Liver (tissue), 9 donors: ENCODE measurements around the gene ZNF334. TPM values are rescaled to one million over a fixed set of nuclear protein-coding genes. Genes with fewer than 3 reads are reported as not detected.

ENCODE experiments used
- DNase-seq: peaks from one replicate; pipeline ENCODE4 v3.0.0-alpha.2; 2017; ENCODE audit warnings: low spot score
- H3K27ac ChIP-seq, 2 donors: one replicate each; pipeline ENCODE4 v1.7.0; 2013; ENCODE audit warnings: inconsistent platforms in 2 of 2, low read length in 2 of 2, control low read depth in 1 of 2, low read depth in 1 of 2, mild to moderate bottlenecking in 1 of 2
- H3K27me3 ChIP-seq, 4 donors: one replicate each; pipeline versions ENCODE4 v1.6.1 to v1.7.0; 2013; ENCODE audit warnings: low read length in 3 of 4, inconsistent platforms in 1 of 4, mild to moderate bottlenecking in 1 of 4, moderate library complexity in 1 of 4; ENCODE audit not compliant: control insufficient read depth in 4 of 4, insufficient read depth in 4 of 4
- H3K36me3 ChIP-seq, 4 donors: one replicate each; pipeline versions ENCODE4 v1.6.1 to v1.7.0; 2013; ENCODE audit warnings: low read length in 3 of 4, mild to moderate bottlenecking in 3 of 4, low read depth in 1 of 4, moderate library complexity in 1 of 4; ENCODE audit not compliant: control insufficient read depth in 4 of 4, insufficient read depth in 3 of 4
- H3K4me1 ChIP-seq, 4 donors: one replicate each; pipeline versions ENCODE4 v1.6.1 to v1.7.0; 2013; ENCODE audit warnings: low read length in 3 of 4, mild to moderate bottlenecking in 3 of 4, moderate library complexity in 1 of 4; ENCODE audit not compliant: control insufficient read depth in 4 of 4, insufficient read depth in 4 of 4
- H3K4me3 ChIP-seq, 3 donors: one replicate each; pipeline versions ENCODE4 v1.6.1 to v1.7.0; 2013; ENCODE audit warnings: low read length in 3 of 3, control low read depth in 1 of 3, low read depth in 1 of 3, mild to moderate bottlenecking in 1 of 3
- H3K9ac ChIP-seq, 2 donors: one replicate each; pipeline ENCODE4 v1.7.0; 2013; ENCODE audit warnings: low read length in 2 of 2, mild to moderate bottlenecking in 2 of 2, moderate library complexity in 2 of 2, control low read depth in 1 of 2, low read depth in 1 of 2
- H3K9me3 ChIP-seq, 4 donors: one replicate each; pipeline versions ENCODE4 v1.6.1 to v1.7.0; 2013; ENCODE audit warnings: low read length in 3 of 4; ENCODE audit not compliant: control insufficient read depth in 4 of 4
- ATF3 ChIP-seq: IDR thresholded peaks from 2 replicates; pipeline ENCODE4 v1.6.1; 2016; ENCODE audit warnings: antibody characterized with exemption
- EGR1 ChIP-seq, 2 donors: IDR thresholded peaks; 2 replicates each; pipeline ENCODE4 v1.6.1; 2016 to 2018; ENCODE audit warnings: antibody characterized with exemption in 2 of 2, low read depth in 2 of 2
- FOXA1 ChIP-seq: IDR thresholded peaks from 2 replicates; pipeline ENCODE4 v1.6.1; 2016; ENCODE audit warnings: antibody characterized with exemption
- FOXA2 ChIP-seq: IDR thresholded peaks from 2 replicates; pipeline ENCODE4 v1.6.1; 2016; ENCODE audit warnings: antibody characterized with exemption
- GABPA ChIP-seq, 2 donors: IDR thresholded peaks in 1 of 2; conservative IDR thresholded peaks in 1 of 2; 2 replicates each; pipeline ENCODE4 v1.6.1; 2016; ENCODE audit warnings: antibody characterized with exemption in 2 of 2, mild to moderate bottlenecking in 1 of 2, moderate library complexity in 1 of 2
- HNF4A ChIP-seq, 2 donors: conservative IDR thresholded peaks; 2 replicates each; pipeline ENCODE4 v1.6.1; 2016; ENCODE audit warnings: antibody characterized with exemption in 2 of 2, mild to moderate bottlenecking in 2 of 2
- HNF4G ChIP-seq: IDR thresholded peaks from 2 replicates; pipeline ENCODE4 v1.6.1; 2016; ENCODE audit warnings: antibody characterized with exemption
- JUND ChIP-seq, 2 donors: IDR thresholded peaks; 2 replicates each; pipeline ENCODE4 v1.6.1; 2016; ENCODE audit warnings: antibody characterized with exemption in 2 of 2
- NR2F2 ChIP-seq: IDR thresholded peaks from 2 replicates; pipeline ENCODE4 v1.6.1; 2016; ENCODE audit warnings: antibody characterized with exemption
- RAD21 ChIP-seq, 2 donors: IDR thresholded peaks; 2 replicates each; pipeline ENCODE4 v1.6.1; 2016; ENCODE audit warnings: antibody characterized with exemption in 2 of 2, mild to moderate bottlenecking in 2 of 2
- RXRA ChIP-seq, 2 donors: IDR thresholded peaks; 2 replicates each; pipeline ENCODE4 v1.6.1; 2017 to 2018; ENCODE audit warnings: antibody characterized with exemption in 2 of 2, mild to moderate bottlenecking in 1 of 2
- SP1 ChIP-seq: IDR thresholded peaks from 2 replicates; pipeline ENCODE4 v1.6.1; 2018; ENCODE audit warnings: antibody characterized with exemption, mild to moderate bottlenecking
- TAF1 ChIP-seq: conservative IDR thresholded peaks from 2 replicates; pipeline ENCODE4 v1.6.1; 2016; ENCODE audit warnings: antibody characterized with exemption, mild to moderate bottlenecking
- WGBS: extraction: QIAGEN DNeasy Blood & Tissue Kit; methylation state at CpG from one replicate; pipeline ENCODE4 v1.1.7; 2013; 5-methylcytosine and 5-hydroxymethylcytosine counted together
- polyA plus RNA-seq, 2 donors: library from polyadenylated mRNA; stranded (reverse) in 1 of 2; unstranded in 1 of 2; fragments of 200-250 nt in 1 of 2; fragments of >200 nt in 1 of 2; fragmentation: Nextera tagmentation in 1 of 2; extraction: Ambion mirVana in 1 of 2; gene quantifications; one replicate each; pipeline versions ENCODE4 v1.2.1 to v1.2.3, GENCODE V29; 2013 to 2015
- total RNA-seq, 2 donors: library from RNA; depleted of rRNA; stranded (reverse); fragments of >200 nt; gene quantifications; one replicate each; pipeline ENCODE4 v1.2.3, GENCODE V29; 2014
- TF ChIP-seq, protein P1 (sequence below): fragments of 150-350 bp; IDR thresholded peaks from 2 replicates; pipeline ENCODE4 v1.5.1; 2017; ENCODE audit warnings: improper control_type of control experiment, low read depth, low read length; ENCODE audit not compliant: missing input control
- TF ChIP-seq, protein P2 (sequence below): IDR thresholded peaks from 2 replicates; pipeline ENCODE4 v1.6.1; 2016; ENCODE audit warnings: antibody characterized with exemption
- TF ChIP-seq, protein P3 (sequence below): IDR thresholded peaks from 2 replicates; pipeline ENCODE4 v1.6.1; 2016; ENCODE audit warnings: antibody characterized with exemption
- TF ChIP-seq, protein P4 (sequence below): IDR thresholded peaks from 2 replicates; pipeline ENCODE4 v1.6.1; 2016; ENCODE audit warnings: antibody characterized with exemption, mild to moderate bottlenecking
- donor health status: healthy.
- donor health status: healthy.
- donor health status: healthy.
- donor health status: healthy.
- donor health status: healthy.

Gene ZNF334
- total and polyA plus RNA-seq, 4 donors = 0.65 to 3.3 (median 1.2) TPM

DNA sequence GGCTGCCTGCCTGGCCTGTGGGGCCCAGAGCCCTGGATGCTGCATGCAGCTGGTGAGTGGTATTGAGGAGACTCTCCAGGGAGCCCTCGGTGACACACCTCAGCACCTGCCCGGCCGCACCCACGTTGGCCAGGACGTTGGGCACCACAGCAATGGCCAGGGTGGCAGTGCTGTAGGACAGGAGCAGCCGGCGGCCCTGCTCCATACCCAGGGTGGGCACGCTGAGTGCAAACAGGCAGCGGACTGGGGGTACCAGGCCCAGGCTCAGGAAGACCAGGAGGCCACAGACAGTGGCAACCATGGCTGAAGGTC lies 32.4 kb upstream of the ZNF334 start:
- Histone ChIP-seq H3K27me3 (no peaks in the 10 kb centered on the region), H3K27ac (no peak overlapping the region), H3K9ac (no peak overlapping the region), H3K4me1 (no peaks in the 10 kb centered on the region), H3K4me3 (no peak overlapping the region), H3K9me3 (no peaks in the 10 kb centered on the region), H3K36me3 (no peaks in the 10 kb centered on the region)
- TF ChIP-seq NR2F2 (no peak), GABPA (IDR thresholded peaks at IDR 0.05 in 1 of 2, conservative IDR thresholded peaks at IDR 0.05 in 1 of 2) (no peak), HNF4A (conservative IDR thresholded peaks at IDR 0.05) (no peak), RXRA (IDR thresholded peaks at IDR 0.05) (no peak), JUND (IDR thresholded peaks at IDR 0.05) (no peak), FOXA1 (no peak), RAD21 (IDR thresholded peaks at IDR 0.05) (no peak), SP1 (no peak), HNF4G (no peak), FOXA2 (no peak), TAF1 (no peak), ATF3 (no peak), EGR1 (IDR thresholded peaks at IDR 0.05; ENCODE audit: low read depth in 2 of 2) (no peak)
- TF ChIP-seq, protein P1, sequence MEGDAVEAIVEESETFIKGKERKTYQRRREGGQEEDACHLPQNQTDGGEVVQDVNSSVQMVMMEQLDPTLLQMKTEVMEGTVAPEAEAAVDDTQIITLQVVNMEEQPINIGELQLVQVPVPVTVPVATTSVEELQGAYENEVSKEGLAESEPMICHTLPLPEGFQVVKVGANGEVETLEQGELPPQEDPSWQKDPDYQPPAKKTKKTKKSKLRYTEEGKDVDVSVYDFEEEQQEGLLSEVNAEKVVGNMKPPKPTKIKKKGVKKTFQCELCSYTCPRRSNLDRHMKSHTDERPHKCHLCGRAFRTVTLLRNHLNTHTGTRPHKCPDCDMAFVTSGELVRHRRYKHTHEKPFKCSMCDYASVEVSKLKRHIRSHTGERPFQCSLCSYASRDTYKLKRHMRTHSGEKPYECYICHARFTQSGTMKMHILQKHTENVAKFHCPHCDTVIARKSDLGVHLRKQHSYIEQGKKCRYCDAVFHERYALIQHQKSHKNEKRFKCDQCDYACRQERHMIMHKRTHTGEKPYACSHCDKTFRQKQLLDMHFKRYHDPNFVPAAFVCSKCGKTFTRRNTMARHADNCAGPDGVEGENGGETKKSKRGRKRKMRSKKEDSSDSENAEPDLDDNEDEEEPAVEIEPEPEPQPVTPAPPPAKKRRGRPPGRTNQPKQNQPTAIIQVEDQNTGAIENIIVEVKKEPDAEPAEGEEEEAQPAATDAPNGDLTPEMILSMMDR = no peak
- TF ChIP-seq, protein P2, sequence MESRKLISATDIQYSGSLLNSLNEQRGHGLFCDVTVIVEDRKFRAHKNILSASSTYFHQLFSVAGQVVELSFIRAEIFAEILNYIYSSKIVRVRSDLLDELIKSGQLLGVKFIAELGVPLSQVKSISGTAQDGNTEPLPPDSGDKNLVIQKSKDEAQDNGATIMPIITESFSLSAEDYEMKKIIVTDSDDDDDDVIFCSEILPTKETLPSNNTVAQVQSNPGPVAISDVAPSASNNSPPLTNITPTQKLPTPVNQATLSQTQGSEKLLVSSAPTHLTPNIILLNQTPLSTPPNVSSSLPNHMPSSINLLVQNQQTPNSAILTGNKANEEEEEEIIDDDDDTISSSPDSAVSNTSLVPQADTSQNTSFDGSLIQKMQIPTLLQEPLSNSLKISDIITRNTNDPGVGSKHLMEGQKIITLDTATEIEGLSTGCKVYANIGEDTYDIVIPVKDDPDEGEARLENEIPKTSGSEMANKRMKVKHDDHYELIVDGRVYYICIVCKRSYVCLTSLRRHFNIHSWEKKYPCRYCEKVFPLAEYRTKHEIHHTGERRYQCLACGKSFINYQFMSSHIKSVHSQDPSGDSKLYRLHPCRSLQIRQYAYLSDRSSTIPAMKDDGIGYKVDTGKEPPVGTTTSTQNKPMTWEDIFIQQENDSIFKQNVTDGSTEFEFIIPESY = no peak
- TF ChIP-seq, protein P3, sequence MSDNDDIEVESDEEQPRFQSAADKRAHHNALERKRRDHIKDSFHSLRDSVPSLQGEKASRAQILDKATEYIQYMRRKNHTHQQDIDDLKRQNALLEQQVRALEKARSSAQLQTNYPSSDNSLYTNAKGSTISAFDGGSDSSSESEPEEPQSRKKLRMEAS = no peak
- WGBS = 96% methylated on average over 9 of the region's 9 CpGs
- no peak for DNase-seq

GRCh38 chr20:46545077-46545826 lies 31.9 kb upstream of the ZNF334 start:
- Histone ChIP-seq H3K27me3 (no peaks in the 10 kb centered on the region), H3K36me3 (no peaks in the 10 kb centered on the region), H3K27ac (no peak overlapping the region), H3K9me3 (no peaks in the 10 kb centered on the region), H3K4me1 (no peaks in the 10 kb centered on the region), H3K4me3 (no peak overlapping the region), H3K9ac (no peak overlapping the region)
- 86% methylated on average over 14 of the region's 14 CpGs for WGBS
- no peak for DNase-seq
- no peak for TF ChIP-seq FOXA1
- no peak for TF ChIP-seq FOXA2
- TF ChIP-seq EGR1 (IDR thresholded peaks at IDR 0.05; ENCODE audit: low read depth in 2 of 2) = no peak
- TF ChIP-seq ATF3 = no peak
- TF ChIP-seq, protein P1 = no peak
- TF ChIP-seq JUND (IDR thresholded peaks at IDR 0.05) = no peak
- TF ChIP-seq, protein P4, sequence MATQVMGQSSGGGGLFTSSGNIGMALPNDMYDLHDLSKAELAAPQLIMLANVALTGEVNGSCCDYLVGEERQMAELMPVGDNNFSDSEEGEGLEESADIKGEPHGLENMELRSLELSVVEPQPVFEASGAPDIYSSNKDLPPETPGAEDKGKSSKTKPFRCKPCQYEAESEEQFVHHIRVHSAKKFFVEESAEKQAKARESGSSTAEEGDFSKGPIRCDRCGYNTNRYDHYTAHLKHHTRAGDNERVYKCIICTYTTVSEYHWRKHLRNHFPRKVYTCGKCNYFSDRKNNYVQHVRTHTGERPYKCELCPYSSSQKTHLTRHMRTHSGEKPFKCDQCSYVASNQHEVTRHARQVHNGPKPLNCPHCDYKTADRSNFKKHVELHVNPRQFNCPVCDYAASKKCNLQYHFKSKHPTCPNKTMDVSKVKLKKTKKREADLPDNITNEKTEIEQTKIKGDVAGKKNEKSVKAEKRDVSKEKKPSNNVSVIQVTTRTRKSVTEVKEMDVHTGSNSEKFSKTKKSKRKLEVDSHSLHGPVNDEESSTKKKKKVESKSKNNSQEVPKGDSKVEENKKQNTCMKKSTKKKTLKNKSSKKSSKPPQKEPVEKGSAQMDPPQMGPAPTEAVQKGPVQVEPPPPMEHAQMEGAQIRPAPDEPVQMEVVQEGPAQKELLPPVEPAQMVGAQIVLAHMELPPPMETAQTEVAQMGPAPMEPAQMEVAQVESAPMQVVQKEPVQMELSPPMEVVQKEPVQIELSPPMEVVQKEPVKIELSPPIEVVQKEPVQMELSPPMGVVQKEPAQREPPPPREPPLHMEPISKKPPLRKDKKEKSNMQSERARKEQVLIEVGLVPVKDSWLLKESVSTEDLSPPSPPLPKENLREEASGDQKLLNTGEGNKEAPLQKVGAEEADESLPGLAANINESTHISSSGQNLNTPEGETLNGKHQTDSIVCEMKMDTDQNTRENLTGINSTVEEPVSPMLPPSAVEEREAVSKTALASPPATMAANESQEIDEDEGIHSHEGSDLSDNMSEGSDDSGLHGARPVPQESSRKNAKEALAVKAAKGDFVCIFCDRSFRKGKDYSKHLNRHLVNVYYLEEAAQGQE = no peak
- TF ChIP-seq SP1 = no peak
